Loucy (cell line): ENCODE measurements around the gene TEX52.

ENCODE experiments used
- H2AFZ ChIP-seq: fragments of 200-600 bp; sonication (generic); 2 replicates; pipeline ENCODE4 v1.6.0; 2016; ENCODE audit warnings: antibody characterized with exemption, mild to moderate bottlenecking, low read length, moderate library complexity
- H3F3A ChIP-seq: fragments of 200-600 bp; 2 replicates; pipeline ENCODE4 v1.6.0; 2016; ENCODE audit warnings: antibody characterized with exemption, low read depth, mild to moderate bottlenecking
- H3K27me3 ChIP-seq: fragments of 200-600 bp; sonication (generic); 2 replicates; pipeline ENCODE4 v1.6.1; 2014; ENCODE audit warnings: low read length, mild to moderate bottlenecking; ENCODE audit not compliant: insufficient read depth, poor library complexity, severe bottlenecking
- H3K36me3 ChIP-seq: fragments of 200-600 bp; sonication (generic); 2 replicates; pipeline ENCODE4 v1.6.1; 2016; ENCODE audit warnings: low read length; ENCODE audit not compliant: insufficient read depth
- H3K4me1 ChIP-seq: fragments of 200-600 bp; sonication (generic); 2 replicates; pipeline ENCODE4 v1.5.1; 2014; ENCODE audit warnings: low read length, mild to moderate bottlenecking; ENCODE audit not compliant: insufficient read depth, poor library complexity, severe bottlenecking
- H3K4me2 ChIP-seq: fragments of 200-600 bp; sonication (generic); 2 replicates; pipeline ENCODE4 v1.6.0; 2014; ENCODE audit warnings: antibody characterized with exemption, low read length, low read depth, mild to moderate bottlenecking; ENCODE audit not compliant: poor library complexity, severe bottlenecking
- H3K4me3 ChIP-seq: fragments of 200-600 bp; sonication (generic); 2 replicates; pipeline ENCODE4 v1.5.1; 2014; ENCODE audit warnings: low read length, mild to moderate bottlenecking, mixed read lengths; ENCODE audit not compliant: poor library complexity, severe bottlenecking
- H3K79me2 ChIP-seq: fragments of 200-600 bp; sonication (generic); 2 replicates; pipeline ENCODE4 v1.6.1; 2014; ENCODE audit warnings: low read length; ENCODE audit not compliant: insufficient read depth
- H3K9ac ChIP-seq: fragments of 200-600 bp; sonication (generic); 2 replicates; pipeline ENCODE4 v1.6.0; 2014; ENCODE audit warnings: mild to moderate bottlenecking, low read depth, low read length, moderate library complexity; ENCODE audit not compliant: poor library complexity, severe bottlenecking
- H3K9me2 ChIP-seq: fragments of 200-600 bp; sonication (generic); replicated peaks from 2 replicates; pipeline ENCODE4 v1.6.1; 2016; ENCODE audit warnings: low read depth, low read length, mixed read lengths
- H3K9me3 ChIP-seq: fragments of 200-600 bp; sonication (generic); 2 replicates; pipeline ENCODE4 v1.6.1; 2014; ENCODE audit warnings: mild to moderate bottlenecking, antibody characterized with exemption, low read length, low read depth; ENCODE audit not compliant: insufficient read depth
- H4K20me1 ChIP-seq: fragments of 200-600 bp; sonication (generic); 2 replicates; pipeline ENCODE4 v1.6.0; 2014; ENCODE audit warnings: antibody characterized with exemption, low read length, mild to moderate bottlenecking; ENCODE audit not compliant: insufficient read depth, poor library complexity, severe bottlenecking
- EZH2phosphoT487 ChIP-seq: fragments of 200-600 bp; IDR thresholded peaks from 2 replicates; pipeline ENCODE4 v1.6.1; 2018; ENCODE audit warnings: antibody characterized with exemption, mild to moderate bottlenecking, moderate library complexity, borderline replicate concordance
- TF ChIP-seq, protein P1 (sequence below): fragments of 200-600 bp; sonication (generic); conservative IDR thresholded peaks from 2 replicates; pipeline ENCODE4 v1.5.1; 2014; ENCODE audit warnings: mild to moderate bottlenecking, antibody characterized with exemption, low read length

TEX52 gene

DNA sequence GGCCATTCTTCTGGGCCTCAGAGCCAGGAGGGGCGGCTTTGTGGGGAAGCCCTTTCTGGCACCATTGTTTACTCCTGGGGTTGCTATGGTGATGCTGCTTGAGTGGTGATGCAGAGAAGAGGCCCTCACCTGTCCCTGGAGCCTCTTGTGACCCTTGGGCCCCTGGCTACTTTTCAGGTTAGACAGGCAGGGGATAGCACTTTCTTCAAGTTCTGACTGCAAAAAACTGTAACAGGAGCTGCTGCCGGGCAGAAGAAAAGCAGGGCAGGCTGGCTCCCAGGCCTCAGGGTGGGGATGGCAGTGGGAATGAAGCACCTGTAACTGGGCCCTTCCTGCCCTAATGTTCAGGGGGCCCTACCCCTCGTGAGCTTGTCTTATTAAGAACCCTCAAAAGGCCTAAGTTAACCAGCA, at the start of gene TEX52:
Gene TEX52 (minus strand): TSS at position 19 of the 411 bp plus-strand sequence. CDS start 13 bp downstream, at position 6.
- Histone ChIP-seq H3K9me3 (no peaks in the 10 kb centered on the region), H3K27me3 (no peaks in the 10 kb centered on the region), H3K36me3 (peaks cover 33% of the 10 kb centered on the region), H3K4me1 (no peaks in the 10 kb centered on the region), H3F3A (no peaks in the 10 kb centered on the region), H2AFZ (no peak within 1 kb of the TSS), H3K4me2 (no peak within 1 kb of the TSS), H3K9ac (no peak within 1 kb of the TSS), H3K4me3 (no peak within 1 kb of the TSS), H3K79me2 (no peaks in the 10 kb centered on the region), H3K9me2 (no peaks in the 10 kb centered on the region), H4K20me1 (peaks cover 4% of the 10 kb centered on the region)
- no peak for TF ChIP-seq EZH2phosphoT487
- TF ChIP-seq, protein P1, sequence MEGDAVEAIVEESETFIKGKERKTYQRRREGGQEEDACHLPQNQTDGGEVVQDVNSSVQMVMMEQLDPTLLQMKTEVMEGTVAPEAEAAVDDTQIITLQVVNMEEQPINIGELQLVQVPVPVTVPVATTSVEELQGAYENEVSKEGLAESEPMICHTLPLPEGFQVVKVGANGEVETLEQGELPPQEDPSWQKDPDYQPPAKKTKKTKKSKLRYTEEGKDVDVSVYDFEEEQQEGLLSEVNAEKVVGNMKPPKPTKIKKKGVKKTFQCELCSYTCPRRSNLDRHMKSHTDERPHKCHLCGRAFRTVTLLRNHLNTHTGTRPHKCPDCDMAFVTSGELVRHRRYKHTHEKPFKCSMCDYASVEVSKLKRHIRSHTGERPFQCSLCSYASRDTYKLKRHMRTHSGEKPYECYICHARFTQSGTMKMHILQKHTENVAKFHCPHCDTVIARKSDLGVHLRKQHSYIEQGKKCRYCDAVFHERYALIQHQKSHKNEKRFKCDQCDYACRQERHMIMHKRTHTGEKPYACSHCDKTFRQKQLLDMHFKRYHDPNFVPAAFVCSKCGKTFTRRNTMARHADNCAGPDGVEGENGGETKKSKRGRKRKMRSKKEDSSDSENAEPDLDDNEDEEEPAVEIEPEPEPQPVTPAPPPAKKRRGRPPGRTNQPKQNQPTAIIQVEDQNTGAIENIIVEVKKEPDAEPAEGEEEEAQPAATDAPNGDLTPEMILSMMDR, result no peak

DNA sequence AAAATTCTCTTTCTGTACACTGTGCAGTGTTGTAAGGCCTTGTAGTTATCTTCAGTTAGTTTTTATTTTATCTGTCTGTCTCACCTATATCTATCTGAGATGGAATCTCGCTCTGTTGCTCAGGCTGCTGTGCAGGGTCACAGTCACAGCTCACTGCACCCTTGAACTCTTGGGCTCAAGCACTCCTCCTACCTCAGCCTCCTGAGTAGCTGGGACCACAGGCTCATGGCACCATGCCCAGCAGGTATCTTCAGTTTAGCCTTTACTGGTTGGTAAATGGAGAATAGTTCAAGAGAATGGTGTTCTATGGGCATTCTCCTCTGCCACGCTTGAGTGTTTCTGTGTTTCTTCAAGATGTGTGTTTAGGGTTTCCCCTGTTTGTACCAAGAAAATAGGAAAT, 47.4 kb upstream of the TEX52 start:
- Histone ChIP-seq H3K9me2 (no peaks in the 10 kb centered on the region), H4K20me1 (no peaks in the 10 kb centered on the region), H3F3A (no peaks in the 10 kb centered on the region), H2AFZ (no peak overlapping the region), H3K4me3 (no peak overlapping the region), H3K4me1 (peaks cover 5% of the 10 kb centered on the region), H3K9me3 (no peaks in the 10 kb centered on the region), H3K9ac (no peak overlapping the region), H3K27me3 (no peaks in the 10 kb centered on the region), H3K4me2 (no peak overlapping the region), H3K36me3 (no peaks in the 10 kb centered on the region), H3K79me2 (no peaks in the 10 kb centered on the region)
- no peak for TF ChIP-seq EZH2phosphoT487
- TF ChIP-seq, protein P1, result no peak

DNA sequence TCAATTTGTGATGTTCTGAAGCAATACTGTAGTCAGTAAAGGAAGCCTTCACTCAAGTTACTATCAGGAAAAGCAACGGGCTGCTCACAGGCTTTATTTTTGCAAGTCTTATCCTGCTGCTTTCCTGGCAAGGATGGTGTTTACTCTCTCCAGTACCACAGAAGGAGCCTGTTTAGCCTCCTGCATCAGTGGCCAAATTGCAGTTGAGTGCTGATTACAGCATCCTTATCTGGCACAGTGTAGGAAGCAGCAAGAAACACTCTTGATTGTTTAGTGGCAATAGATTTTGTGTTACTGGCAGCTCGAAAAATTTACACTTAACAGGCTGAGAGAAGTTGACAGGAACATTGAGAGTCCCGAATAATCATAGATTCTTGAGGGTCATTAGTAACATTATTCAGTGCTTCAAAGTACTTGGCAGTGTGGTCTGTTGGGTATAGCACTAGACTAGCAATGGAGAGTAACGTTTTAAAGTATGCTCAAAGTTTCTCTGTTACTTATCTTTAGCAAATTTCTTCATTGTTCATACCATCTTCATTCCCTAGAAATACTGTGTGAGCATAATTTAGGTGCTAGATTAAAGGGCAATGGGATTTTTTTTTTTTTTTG, 45.5 kb upstream of the TEX52 start:
- Histone ChIP-seq H3K9me2 (no peaks in the 10 kb centered on the region), H2AFZ (no peak overlapping the region), H3K9ac (no peak overlapping the region), H3K79me2 (no peaks in the 10 kb centered on the region), H3F3A (no peaks in the 10 kb centered on the region), H3K36me3 (no peaks in the 10 kb centered on the region), H4K20me1 (no peaks in the 10 kb centered on the region), H3K27me3 (no peaks in the 10 kb centered on the region), H3K4me1 (peaks cover 5% of the 10 kb centered on the region), H3K9me3 (no peaks in the 10 kb centered on the region), H3K4me2 (no peak overlapping the region), H3K4me3 (no peak overlapping the region)
- TF ChIP-seq, protein P1, result no peak
- no peak for TF ChIP-seq EZH2phosphoT487
